Measurements from ENCODE around the gene PRPF8. TPM values are rescaled to one million over a fixed set of nuclear protein-coding genes. Genes with fewer than 3 reads are reported as not detected.
"Not testable (repeated sequence)": the region's sequence is repeated elsewhere in the genome, so short reads cannot be mapped to it uniquely, and the experiment has no call there.

Gene PRPF8
- total RNA-seq, 1 donor from 2014 or later = 374 TPM

DNA sequence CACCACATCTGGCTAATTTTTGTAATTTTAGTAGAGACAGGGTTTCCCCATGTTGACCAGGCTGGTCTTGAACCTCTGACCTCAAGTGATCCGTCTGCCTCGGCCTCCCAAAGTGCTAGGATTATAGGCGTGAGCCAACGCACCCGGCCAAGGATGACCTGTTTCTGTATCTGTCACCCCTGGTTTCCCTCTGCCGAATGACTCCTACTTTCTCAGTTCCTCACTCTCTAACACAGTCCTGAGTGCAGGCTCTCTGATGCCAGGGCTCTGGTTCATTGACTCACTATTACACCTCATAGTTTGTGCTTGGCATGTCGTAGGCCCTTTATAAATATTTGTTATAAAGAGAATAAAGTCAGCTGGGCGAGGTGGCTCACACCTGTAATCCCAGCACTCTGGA is 10.7 kb upstream of the PRPF8 start:
- intact Hi-C loops (cut with micrococcal nuclease) = no loop called here

GRCh38 chr17:1693339-1693738 is 8.7 kb upstream of the PRPF8 start:
- intact Hi-C loops (cut with micrococcal nuclease) = no loop called here

GRCh38 chr17:1690544-1691221 is 6.0 kb upstream of the PRPF8 start:
- intact Hi-C loops (cut with micrococcal nuclease) = no loop called here

DNA sequence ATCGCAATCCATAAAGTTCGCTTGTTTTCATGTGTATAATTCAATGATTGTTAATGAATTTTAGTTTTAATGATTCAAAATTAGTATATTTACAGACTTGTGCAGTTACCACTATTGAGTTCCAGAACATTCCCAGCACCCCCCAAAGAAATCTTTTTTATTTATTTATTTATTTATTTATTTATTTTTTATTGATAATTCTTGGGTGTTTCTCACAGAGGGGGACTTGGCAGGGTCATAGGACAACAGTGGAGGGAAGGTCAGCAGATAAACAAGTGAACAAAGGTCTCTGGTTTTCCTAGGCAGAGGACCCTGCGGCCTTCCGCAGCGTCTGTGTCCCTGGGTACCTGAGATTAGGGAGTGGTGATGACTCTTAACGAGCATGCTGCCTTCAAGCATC is 3.7 kb upstream of the PRPF8 start:
- intact Hi-C loops (cut with micrococcal nuclease) = not testable (repeated sequence)

- intact Hi-C loops (cut with micrococcal nuclease) = no loop called here
These were observed 1.4 kb upstream of the PRPF8 start for GRCh38 chr17:1686086-1686485.

GRCh38 chr17:1683459-1683858 is 1.2 kb downstream of the PRPF8 start:
- intact Hi-C loops (cut with micrococcal nuclease) = no loop called here

DNA sequence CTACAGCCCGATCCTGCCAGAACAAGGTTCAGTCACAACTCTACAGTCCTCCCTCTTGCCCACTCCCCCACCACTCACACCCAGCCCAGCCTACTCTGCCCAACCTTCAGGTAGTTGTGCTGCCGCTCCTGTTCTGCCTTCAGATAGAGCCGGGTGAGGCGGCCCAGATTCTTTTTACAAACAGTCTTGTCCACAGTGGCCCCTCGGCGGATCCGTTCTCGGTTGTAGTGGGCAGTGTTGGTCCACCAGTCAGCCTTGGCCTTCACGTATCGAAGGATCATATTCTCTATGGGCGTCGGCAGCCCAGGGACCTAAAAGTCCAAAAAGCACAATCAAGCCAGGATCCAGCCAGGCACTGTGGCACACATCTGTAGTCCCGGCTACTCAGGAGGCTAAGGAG is 8.3 kb downstream of the PRPF8 start:
- intact Hi-C loops (cut with micrococcal nuclease) = no loop called here

DNA sequence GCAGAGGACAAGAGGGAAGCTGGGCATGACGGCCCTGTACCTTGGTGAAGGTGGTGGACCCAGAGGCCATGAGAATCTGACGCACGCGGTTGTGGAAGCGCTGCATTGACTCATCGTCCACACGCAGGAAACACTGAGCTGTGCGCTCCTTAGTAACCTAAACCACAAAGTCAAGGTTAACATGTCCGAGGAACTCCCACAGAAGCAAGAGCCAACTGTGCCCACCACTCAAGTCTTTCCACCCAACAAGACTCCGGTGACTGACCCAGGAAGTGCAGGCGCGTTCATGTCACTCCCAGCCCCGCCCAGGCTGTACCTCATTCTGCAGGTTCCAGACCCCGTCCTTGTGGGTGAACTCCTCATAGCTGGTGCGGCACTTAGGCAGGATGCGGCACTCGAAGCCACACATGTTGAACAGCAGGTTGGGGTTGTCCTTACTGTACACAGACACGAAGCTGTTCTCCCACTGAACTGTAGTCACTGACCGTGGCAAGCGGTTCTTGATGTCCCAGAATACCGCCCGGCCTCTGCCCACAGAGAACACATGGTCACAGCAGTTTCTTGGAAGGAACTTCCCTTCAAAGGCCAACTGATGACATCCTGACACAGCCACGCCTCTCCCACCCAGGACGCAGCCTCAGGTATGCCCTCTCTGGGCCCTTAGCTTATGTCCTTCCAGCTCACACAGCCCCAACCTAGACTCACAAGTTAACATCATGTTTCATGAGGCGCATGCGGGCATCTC is 11.5 kb downstream of the PRPF8 start:
- intact Hi-C loops (cut with micrococcal nuclease) = no loop called here

GRCh38 chr17:1663934-1664333 is 20.7 kb downstream of the PRPF8 start:
- intact Hi-C loops (cut with micrococcal nuclease) = not testable (repeated sequence)

DNA sequence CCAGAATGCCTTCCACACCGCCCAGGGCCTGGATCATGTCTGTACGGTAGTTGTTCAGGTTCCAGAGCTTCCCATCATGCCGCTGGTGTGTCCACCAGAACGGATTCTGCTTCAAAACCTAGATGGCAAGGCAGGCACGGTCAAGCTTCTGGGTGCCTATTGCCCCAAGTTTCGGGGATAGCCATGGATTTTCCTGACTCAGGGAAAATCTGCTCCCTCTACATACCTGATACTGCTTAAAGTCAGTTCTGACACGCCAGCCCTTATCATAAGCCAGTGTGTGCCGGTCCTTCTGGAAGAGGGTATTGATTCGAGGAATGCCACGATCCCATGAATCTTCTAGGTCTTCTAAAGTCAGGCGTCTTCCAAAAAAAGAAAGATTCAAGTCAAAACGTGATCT is 23.6 kb downstream of the PRPF8 start:
- intact Hi-C loops (cut with micrococcal nuclease) = no loop called here

- intact Hi-C loops (cut with micrococcal nuclease) = no loop called here
These were observed 26.6 kb downstream of the PRPF8 start for GRCh38 chr17:1658100-1658499.

GRCh38 chr17:1653735-1654134 is 30.9 kb downstream of the PRPF8 start:
- intact Hi-C loops (cut with micrococcal nuclease) = no loop called here

DNA sequence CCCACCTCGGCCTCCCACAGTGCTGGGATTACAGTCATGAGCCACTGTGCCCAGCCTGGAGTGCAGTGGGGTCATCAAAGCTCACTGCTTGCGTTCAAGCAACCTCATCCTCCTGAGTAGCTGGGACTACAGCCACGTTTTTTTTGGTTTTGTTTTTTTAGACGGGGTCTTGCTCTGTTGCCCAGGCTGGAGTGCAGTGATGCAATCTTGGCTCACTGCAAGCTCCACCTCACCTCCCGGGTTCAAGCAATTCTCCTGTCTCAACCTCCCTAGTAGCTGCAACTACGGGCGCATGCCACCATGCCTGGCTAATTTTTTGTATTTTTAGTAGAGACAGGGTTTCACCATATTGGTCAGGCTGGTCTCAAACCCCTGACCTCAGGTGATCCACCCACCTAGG is 31.9 kb downstream of the PRPF8 start:
- intact Hi-C loops (cut with micrococcal nuclease) = not testable (repeated sequence)

GRCh38 chr17:1651559-1651844 is 33.2 kb downstream of the PRPF8 start:
- intact Hi-C loops (cut with micrococcal nuclease) = no loop called here

DNA sequence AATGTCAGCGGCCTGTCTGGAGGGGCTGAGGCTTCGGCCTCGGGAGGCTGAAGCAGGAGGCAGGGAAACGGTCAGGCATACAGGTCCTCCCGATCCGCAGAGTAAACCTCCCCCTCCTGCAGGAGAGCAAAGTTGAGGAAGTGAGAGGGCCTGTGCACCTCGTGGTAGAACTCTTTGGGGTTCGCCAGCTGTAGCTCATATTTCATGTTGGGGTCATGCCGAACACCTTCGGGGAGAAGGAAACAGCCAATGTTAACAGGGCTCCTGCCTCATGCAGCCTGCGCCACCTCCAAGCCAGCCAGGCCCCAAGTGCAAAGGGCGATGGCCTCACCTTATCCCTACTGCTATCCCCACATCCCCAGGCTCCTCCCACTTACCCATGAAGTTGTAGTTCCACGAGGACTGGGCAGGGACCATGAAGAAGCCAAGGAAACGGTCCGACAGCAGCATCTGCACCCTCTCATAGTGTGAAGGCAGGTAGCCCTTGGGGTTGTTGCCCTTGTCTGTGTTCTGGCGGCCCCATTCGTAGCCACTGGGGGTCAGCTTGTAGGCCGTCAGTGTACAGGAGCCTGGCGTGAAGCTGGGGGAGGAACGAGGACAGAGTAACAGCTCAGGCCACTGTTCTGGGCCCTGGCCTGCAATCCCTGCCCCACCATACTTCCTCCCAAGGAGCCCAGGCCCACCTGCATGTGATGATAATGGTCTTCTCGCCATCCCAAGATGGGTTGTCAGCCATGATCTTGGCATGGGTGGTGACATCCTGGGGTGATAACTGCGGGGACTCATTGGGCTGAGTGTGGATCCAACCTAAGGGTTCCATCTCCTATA is 33.7 kb downstream of the PRPF8 start:
- intact Hi-C loops (cut with micrococcal nuclease) = no loop called here

- intact Hi-C loops (cut with micrococcal nuclease) = loop anchor here (1.0 to 10.0 kb wide), 7 partner anchors 21 to 448 kb away; partner anchors contain the start of genes CRK, OVCA2 and PRPF8
These were observed 34.7 kb downstream of the PRPF8 start, which contains the start of gene RILP for GRCh38 chr17:1649844-1650501. RILP (minus strand) TSS chr17:1649866; CDS start chr17:1649804, 62 bp downstream.

GRCh38 chr17:1648963-1649843 is 35.5 kb downstream of the PRPF8 start:
- intact Hi-C loops (cut with micrococcal nuclease) = loop anchor here (1.0 to 10.0 kb wide), 7 partner anchors 20 to 447 kb away; partner anchors contain the start of genes CRK, OVCA2 and PRPF8

GRCh38 chr17:1648173-1648962 is 36.3 kb downstream of the PRPF8 start:
- intact Hi-C loops (cut with micrococcal nuclease) = loop anchor here (2.0 to 10.0 kb wide), 5 partner anchors 36 to 446 kb away; partner anchors contain the start of genes CRK, OVCA2 and PRPF8

- intact Hi-C loops (cut with micrococcal nuclease) = loop anchor here (2.0 to 10.0 kb wide), 5 partner anchors 37 to 445 kb away; partner anchors contain the start of genes CRK, OVCA2 and PRPF8
These were observed 36.9 kb downstream of the PRPF8 start for GRCh38 chr17:1647802-1648171.

Data from T-helper 2 cell treated with Interferon-gamma antibody and Interleukin-4, amounts not matched to agents 100 ng/mL and 5 ng/mL, for 36 hours (primary cell).